GM19043 (cell line): ENCODE measurements around the gene JAZF1.

Experiments used
- ATAC-seq: cut with Tn5 transposase; IDR thresholded peaks from one replicate; pipeline ENCODE4 v1.9.1; 2021; ENCODE audit warnings: low read depth; ENCODE audit not compliant: unreplicated experiment

The JAZF1 gene

GRCh38 chr7:27992097-27992496 lies 188.5 kb downstream of the JAZF1 start:
- ATAC-seq: no peak

GRCh38 chr7:27991006-27991528 lies 189.5 kb downstream of the JAZF1 start:
- no peak for ATAC-seq

DNA sequence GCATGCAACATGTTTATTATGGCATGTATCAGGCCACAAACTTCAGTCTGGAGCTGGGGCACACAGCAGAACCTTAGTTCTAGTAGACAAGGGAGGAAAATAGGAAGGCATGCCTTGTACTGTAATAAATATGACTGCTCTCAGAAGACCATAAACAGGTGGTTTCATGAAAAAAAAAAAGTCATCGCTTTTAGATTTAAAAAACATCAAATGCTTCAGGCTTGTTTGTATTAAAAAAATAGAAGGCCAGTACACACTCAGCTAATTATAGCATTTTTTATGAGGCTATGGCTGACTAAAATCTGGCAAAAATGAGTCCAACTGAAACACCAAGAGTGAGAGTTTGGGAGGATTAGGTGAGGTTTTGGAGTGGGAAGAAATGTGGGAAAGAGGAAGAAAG lies 204.1 kb downstream of the JAZF1 start:
- ATAC-seq: no peak

- ATAC-seq: no peak
Observed at GRCh38 chr7:27973625-27974024, 207.0 kb downstream of the JAZF1 start.

GRCh38 chr7:27972276-27972675 lies 208.3 kb downstream of the JAZF1 start:
- no peak for ATAC-seq

GRCh38 chr7:27971171-27971812 lies 209.3 kb downstream of the JAZF1 start:
- no peak for ATAC-seq

DNA sequence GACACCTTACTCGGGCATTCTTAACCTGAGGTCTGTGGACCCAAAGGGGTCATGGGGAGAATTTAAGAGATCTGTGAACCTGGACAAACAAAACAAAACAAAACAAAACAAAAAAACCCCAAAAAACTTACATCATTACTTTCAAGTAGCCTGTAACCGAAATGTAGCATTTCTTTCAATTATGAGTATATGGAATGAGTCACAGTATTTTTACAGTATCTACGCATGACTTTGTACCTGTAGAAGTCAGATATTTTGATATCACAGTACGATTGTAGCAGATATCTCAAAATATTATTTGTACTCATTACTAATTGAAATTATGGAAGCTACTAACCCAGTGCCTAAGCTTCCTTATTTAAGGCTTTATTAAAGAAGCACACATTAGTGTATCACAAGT lies 210.2 kb downstream of the JAZF1 start:
- ATAC-seq: no peak

DNA sequence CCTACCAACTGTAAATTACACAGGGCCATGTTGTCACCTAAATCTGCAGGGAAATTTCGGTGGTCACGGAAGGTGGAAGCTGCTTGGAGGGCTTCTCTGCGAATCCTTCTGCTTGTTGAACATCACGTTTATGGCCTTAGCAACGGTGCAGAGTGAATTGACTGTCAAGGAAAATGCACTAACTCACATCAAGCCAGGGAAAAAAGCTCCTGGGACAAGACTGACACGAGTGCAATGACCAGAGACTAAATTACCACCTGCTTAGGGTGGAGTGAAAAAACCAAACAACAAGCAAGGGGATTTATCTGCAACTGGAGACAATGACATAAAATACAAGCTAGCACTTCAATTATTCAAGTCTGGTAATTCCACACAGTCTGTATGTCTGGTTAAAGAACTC lies 211.2 kb downstream of the JAZF1 start:
- no peak for ATAC-seq

GRCh38 chr7:27967639-27968038 lies 213.0 kb downstream of the JAZF1 start:
- no peak for ATAC-seq

DNA sequence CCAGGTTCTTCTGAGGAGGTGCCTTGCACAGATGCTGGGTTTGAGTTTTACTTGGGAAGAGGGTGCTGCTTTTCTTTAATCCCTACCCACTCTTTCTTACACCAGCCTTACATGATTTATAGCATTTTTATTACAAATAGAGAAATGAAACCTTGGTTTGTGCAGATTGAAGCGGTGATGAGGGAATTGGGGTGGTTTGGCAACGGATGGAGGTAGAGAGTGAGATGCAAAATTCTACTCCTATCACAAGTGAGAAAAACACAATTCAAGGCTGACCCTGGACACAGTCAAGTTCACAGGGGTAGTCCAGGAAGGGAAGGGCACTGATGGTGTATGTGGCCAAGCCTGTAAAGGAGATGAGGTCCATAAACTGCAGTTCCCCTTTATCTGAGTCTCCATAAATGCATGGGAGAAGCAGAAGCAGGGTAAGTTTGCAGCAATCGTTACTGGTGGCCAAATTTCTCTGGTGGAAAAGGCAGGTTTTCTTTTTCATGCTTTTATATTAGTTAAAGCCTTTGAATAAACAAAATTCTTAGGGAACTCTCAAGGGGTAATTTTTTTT lies 214.3 kb downstream of the JAZF1 start:
- no peak for ATAC-seq

DNA sequence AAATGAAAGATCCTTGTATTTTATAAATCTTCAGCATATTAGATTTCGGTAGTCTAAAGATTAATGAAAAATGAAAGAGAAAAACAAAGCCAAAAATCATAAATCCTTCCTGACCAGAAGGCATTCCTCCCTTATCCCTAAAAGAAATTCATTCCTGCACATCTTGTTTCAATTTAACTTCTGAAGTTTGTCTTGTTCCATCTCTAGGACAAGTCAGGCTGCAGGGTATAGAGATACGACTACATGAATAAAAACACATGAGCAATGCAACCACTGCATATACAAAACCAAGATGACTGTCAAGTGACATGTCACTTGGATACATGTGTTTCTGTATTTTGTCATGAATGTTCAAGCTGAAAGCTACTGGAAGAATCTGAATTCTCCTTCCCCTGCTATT lies 214.9 kb downstream of the JAZF1 start:
- ATAC-seq: no peak

DNA sequence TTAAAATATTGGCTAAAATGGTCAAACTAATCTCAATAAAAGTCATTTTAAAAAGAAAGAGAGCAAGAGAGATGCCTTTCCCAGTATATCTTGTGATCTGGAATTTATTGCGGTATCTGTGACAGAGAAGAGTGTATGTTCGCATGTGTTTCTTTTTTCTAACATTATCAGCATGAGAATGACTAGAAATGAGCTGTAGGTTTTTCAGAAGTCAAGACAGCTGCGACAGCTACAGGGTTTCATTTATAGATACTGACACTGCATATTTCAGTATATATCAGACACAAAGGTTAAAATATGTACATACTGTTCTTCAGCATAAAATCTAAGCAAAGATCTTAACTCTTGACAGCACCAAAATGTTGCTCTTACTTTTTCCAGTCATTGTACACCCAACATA lies 215.8 kb downstream of the JAZF1 start:
- no peak for ATAC-seq

- ATAC-seq: no peak
Observed at GRCh38 chr7:27963056-27963455, 217.5 kb downstream of the JAZF1 start.

DNA sequence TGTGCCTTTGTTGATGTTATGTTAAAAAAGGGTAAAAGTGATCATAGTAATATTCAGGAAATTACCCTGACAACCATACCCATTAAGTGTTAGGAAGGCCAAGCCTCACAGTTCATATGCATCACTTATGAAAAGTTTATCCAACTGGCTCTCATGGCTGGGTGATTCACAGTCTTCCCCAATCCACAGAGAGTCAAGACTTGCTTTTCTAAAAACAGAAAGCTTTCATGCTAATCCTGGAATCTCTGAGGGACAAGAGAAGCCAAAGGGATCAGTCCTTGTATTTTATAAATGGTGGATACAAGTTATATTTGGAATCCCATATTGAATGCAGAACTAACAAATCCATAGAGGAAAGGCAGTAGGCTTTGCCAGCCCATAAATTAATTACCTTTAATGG lies 218.3 kb downstream of the JAZF1 start:
- ATAC-seq: no peak

DNA sequence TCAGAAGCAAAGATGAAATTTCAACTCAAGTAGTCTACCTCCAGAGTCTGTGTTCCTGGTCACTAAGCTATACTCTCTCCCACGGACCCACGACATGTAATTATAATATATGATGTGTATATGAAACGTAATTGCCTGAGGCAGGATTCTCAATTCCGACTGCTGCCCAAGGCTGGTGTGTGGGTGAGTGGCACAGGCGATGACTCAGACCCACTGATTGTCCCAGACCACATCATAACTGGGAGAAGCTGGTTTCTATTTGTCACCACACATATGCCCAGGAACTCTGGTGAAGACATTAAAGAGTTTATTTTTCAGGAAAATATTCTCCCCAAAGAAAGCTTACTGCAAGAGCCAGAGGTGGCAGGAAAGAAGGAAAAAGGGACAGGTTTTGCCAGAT lies 219.3 kb downstream of the JAZF1 start:
- no peak for ATAC-seq

- no peak for ATAC-seq
Observed at GRCh38 chr7:27960415-27960814, 220.2 kb downstream of the JAZF1 start.

- no peak for ATAC-seq
Observed at GRCh38 chr7:27958933-27959548, 221.6 kb downstream of the JAZF1 start.

- no peak for ATAC-seq
Observed at GRCh38 chr7:27955596-27955995, 225.0 kb downstream of the JAZF1 start.

DNA sequence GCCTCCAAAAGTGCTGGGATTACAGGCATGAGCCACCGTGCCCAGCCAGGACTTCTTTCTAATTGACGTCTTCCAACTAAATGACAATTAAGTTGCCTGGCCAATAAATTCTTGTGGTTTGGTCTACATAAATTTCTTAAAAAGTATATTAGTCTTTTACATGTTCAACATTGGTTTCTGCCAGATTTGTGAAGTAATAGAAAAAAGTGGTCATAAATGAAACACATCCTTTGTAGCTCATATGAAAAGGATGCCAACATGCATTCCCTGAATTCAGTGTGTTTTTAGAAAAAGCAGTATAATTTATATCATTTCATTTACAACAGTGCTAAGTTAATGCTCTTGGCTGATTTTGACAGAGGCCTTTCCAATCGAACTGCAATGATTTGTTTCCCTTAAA lies 225.6 kb downstream of the JAZF1 start:
- no peak for ATAC-seq

- no peak for ATAC-seq
Observed at GRCh38 chr7:27953777-27954176, 226.8 kb downstream of the JAZF1 start.

DNA sequence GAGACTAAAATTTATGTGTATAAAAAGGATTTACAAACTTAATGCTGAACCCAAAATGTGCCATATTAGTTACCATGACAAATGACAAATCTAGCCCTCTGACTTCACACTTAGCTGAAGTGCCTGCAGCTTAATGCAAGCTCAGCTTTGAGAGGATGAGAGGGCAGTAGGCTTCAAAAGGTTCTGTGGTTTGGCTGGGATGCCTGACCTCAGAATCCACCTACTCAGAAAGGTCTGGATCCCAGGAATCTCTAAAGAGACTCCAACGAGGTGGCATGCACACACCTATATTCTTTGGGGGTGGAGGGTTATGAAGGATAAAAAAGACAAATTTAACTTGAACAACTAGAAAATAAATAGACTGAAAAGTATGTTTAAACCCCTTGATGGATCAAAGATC lies 227.2 kb downstream of the JAZF1 start:
- ATAC-seq: no peak
